Activated CD8-positive, alpha-beta memory T cell treated with anti-CD3 and anti-CD28 coated beads, Interleukin-2, amount 50 U/mL, for 24 hours (primary cell): ENCODE data around the gene DLGAP4.

Experiments used
- DNase-seq: peaks from one replicate; pipeline ENCODE4 v3.0.0-alpha.2; 2020; ENCODE audit errors: extremely low read depth

Gene DLGAP4

DNA sequence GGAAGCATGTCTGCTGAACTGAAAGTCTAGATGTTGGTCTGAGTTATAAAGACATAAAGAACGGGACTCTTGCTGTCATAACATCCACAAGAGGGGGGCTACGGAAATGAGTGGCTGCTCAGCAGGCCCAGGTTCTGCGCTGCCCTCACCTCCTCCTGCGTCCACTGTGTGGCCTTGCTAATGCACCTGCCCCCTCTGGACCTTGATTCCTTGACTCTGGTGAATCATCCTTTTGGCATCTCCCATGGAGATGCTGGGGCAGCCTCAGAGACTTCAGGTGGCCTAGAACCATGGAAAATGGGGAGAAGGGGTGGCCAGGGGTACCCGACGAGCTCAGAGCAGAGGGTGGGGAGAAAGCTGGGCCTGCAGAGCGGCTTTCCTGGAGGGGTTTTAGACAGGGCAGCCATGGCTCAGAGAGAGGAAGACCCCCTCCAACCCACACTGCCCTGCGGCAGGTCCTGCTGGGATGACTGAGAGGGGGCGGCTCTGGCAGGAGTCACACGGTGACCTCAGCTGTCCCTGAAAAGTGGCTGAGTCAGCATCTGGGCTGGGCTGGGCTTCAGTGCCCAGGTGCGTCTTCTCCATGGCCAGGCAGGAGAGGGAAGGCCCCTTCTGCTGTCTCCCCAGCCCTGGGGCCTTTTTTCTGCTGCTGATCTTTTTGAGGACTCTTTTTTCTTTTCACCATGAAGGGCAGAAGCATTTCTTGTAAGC is 46.9 kb downstream of the DLGAP4 start:
- DNase-seq, result no peak

- no peak for DNase-seq
These were observed 47.6 kb downstream of the DLGAP4 start for GRCh38 chr20:36353740-36354139.

GRCh38 chr20:36355469-36356171 is 49.5 kb downstream of the DLGAP4 start:
- no peak for DNase-seq

DNA sequence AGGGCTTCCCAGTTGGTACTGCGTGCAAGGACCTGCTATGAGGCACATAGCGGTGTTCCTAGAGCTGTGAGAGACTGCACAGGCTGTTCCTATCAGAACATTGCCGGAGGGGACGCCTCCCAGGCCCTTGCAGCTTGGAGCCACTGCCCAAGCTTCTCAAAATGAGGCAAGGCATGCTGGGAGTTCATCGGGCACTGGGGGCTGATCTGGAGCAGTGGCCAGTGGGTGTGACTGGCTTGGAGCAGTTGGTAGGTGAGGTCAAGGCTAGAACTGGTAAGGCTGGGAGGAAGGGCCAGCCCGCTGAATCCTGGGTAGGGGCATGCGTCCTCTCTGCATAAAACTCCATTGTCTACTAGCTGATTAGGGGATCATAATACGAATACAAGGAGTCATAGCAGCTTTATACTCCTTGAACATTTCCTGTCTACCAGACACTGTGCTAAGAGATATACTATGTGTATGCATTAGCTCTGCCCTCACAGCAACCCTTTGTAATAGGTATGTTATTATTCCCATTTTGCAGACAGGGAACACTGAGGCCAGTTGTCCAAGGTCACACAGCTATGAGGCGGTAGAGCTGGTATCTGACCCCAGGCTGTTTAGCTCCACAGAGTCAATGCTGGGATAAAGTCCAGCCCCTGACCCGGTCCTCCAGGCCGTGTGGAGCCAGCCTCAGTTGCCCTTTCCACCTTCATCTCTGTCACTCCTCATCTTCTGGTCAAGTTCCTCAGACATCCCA is 53.7 kb downstream of the DLGAP4 start:
- DNase-seq, result no peak

GRCh38 chr20:36360429-36360828 is 54.3 kb downstream of the DLGAP4 start:
- no peak for DNase-seq

DNA sequence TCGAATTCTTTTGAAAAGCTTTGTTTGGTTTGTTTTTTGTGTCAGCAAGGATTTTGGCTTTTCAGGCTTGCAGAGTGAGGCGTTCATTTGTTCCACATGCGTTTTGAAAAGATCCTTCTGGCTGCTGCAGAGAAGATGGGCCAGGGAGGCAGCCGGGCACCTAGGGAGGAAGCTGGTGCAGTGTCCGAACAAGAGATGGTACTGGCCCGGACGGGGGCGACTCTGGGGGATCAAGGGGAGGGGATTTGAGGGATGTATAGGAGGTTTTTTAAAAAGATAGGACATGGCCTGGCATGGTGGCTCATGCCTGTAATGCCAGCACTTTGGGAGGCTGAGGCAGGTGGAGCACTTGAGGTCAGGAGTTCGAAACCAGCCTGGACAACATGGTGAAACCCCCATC is 55.3 kb downstream of the DLGAP4 start:
- no peak for DNase-seq

DNA sequence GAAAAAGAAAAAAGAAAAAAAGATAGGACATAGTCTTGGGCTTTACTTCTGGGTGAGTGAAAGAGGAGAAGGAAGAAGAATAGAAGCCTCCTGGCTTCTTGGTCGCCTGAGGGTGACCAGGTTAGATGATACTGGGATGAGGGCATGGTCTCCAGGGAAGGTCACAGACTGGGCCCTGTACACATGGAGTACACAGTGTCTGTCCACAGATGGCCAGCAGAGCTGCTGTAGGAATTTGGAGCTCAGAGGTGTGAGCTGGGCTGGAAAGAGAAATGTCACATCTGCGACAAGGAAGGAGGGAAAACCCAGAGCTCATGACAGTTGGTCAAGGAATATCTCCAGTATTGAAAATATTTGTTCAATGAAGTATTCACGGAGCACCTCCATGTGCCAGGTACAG is 56.1 kb downstream of the DLGAP4 start:
- no peak for DNase-seq

DNA sequence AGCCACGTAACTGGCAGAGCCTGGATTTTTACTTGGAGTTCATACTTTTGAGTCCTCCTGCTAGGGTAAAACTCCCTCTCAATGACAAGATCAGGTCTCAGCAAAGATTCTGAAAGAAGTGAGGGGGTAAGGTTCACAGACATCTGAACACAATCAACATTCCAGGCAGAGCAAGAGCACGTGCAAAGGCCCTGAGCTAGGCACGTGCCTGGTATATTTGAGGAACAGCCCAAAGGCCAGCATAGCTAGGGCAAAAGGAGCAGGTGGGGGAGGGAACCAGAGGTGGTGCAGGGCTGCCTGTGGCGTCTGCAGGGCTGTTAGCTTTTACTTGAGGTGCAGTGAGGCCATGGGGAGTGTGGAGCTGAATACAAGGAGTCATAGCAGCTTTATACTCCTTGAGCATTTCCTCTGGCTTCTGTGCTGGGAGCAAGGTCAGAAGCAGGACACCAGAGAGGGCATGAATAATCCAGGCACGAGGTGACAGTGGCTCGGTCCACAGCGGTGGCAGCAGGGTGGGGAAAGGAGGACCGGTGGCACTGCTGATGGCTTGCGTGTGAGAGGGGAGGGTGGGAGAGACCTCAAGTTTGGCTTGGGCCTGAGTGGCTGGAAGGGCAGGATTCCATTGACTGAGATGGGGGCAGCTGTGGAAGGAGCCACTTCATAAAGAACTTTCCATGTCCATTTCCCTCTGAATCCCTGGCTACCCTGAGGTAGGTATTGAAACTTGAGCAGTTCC is 57.0 kb downstream of the DLGAP4 start:
- DNase-seq, result no peak

GRCh38 chr20:36364506-36364905 is 58.4 kb downstream of the DLGAP4 start:
- DNase-seq, result no peak

GRCh38 chr20:36366623-36367369 is 60.7 kb downstream of the DLGAP4 start:
- DNase-seq, result no peak

- DNase-seq, result no peak
These were observed 61.2 kb downstream of the DLGAP4 start for GRCh38 chr20:36367370-36367745.

- DNase-seq, result no peak
These were observed 62.0 kb downstream of the DLGAP4 start for GRCh38 chr20:36367907-36368799.

DNA sequence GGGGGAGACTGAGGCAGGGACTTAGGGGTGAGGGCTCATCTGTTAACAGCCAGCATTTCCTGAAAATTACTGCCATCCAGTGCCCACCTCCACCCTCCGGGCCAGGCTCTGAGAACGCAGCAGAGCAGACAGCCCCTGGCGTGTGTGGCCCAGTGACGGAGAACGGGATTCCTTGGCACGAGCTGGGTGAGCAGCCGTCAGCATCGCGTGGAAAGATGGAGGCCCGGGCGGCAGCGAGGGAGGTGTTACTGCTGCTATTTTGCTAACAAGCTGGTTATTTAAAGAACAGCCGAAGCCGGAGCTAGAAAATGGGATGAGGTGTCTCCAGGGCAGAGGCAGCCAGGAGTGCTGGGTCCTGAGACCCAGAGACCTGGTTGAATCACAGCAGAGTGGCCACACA is 62.7 kb downstream of the DLGAP4 start:
- DNase-seq, result no peak

GRCh38 chr20:36369739-36370138 is 63.6 kb downstream of the DLGAP4 start:
- no peak for DNase-seq

- DNase-seq, result no peak
These were observed 65.1 kb downstream of the DLGAP4 start for GRCh38 chr20:36370991-36371790.

- DNase-seq, result no peak
These were observed 66.5 kb downstream of the DLGAP4 start for GRCh38 chr20:36372666-36373065.

- DNase-seq, result no peak
These were observed 67.0 kb downstream of the DLGAP4 start for GRCh38 chr20:36373089-36373488.

- no peak for DNase-seq
These were observed 68.9 kb downstream of the DLGAP4 start for GRCh38 chr20:36374995-36375394.
